Right lobe of liver (tissue), 6 donors: ENCODE data around the gene EXT2. TPM values are rescaled to one million over a fixed set of nuclear protein-coding genes. Genes with fewer than 3 reads are reported as not detected.
A peak's percentile ranks its signal among the peaks of the same experiment; 100 is the strongest.

Source experiments
- ATAC-seq, 4 donors: fragments of 200-7000 bp; cut with Tn5 transposase; one replicate each; pipeline ENCODE4 v1.9.1; 2020; ENCODE audit warnings: mild to moderate bottlenecking in 4 of 4, moderate library complexity in 4 of 4
- DNase-seq, 3 donors: peaks; one replicate each; pipeline ENCODE4 v3.0.0-alpha.2; 2020
- H3K27ac ChIP-seq, 3 donors: fragments of 200-600 bp; one replicate each; pipeline ENCODE4 v1.8.0; 2022
- H3K27me3 ChIP-seq, 2 donors: fragments of 200-600 bp; one replicate each; pipeline ENCODE4 v1.8.0; 2022
- H3K36me3 ChIP-seq, 4 donors: fragments of 200-600 bp; sonication (generic) in 1 of 4; one replicate each; pipeline versions ENCODE4 v1.5.1 to v1.8.0; 2017 to 2022; ENCODE audit warnings: control low read depth in 1 of 4
- H3K4me1 ChIP-seq, 4 donors: fragments of 200-600 bp; sonication (generic) in 1 of 4; one replicate each; pipeline versions ENCODE4 v1.5.1 to v1.8.0; 2017 to 2022; ENCODE audit warnings: control low read depth in 1 of 4
- H3K4me3 ChIP-seq, 3 donors: fragments of 200-600 bp; one replicate each; pipeline ENCODE4 v1.8.0; 2022
- H3K9me3 ChIP-seq, 4 donors: fragments of 200-600 bp; sonication (generic) in 1 of 4; one replicate each; pipeline versions ENCODE4 v1.5.1 to v1.8.0; 2017 to 2022; ENCODE audit warnings: control low read depth in 1 of 4
- POLR2A ChIP-seq: fragments of 450-650 bp; IDR thresholded peaks from one replicate; pipeline ENCODE4 v1.6.1; 2017; ENCODE audit warnings: antibody characterized with exemption, mild to moderate bottlenecking
- WGBS: methylation state at CpG from one replicate; pipeline ENCODE4 v1.1.6; 2018; ENCODE audit warnings: low coverage, low lambda C conversion rate; ENCODE audit not compliant: insufficient coverage; ENCODE audit errors: missing lambda C conversion rate; 5-methylcytosine and 5-hydroxymethylcytosine counted together
- intact Hi-C, 2 donors: fragments of 100-400 bp; cut with DNase I; formaldehyde crosslinking; loops; one replicate each; pipeline versions ENCODE4 v1.11.2 to v1.14.1; 2022
- total RNA-seq, 6 experiments: library from RNA; depleted of rRNA in 2 of 6; stranded (reverse); fragments of >200 nt in 2 of 6; fragmentation: NEBNext Ultra II Directional in 3 of 6; extraction: Animal tissue kit (Norgen Biotek cat#: 25700) in 3 of 6; gene quantifications; one replicate each; pipeline versions ENCODE4 v1.1.0 to v1.2.4, GENCODE V29; 2016 to 2023
- TF ChIP-seq, protein P1 (sequence below), 4 donors: fragments of 200-600 bp in 3 of 4; fragments of 450-650 bp in 1 of 4; IDR thresholded peaks; one replicate each; pipeline versions ENCODE4 v1.5.1 to v1.8.0; 2016 to 2022; ENCODE audit warnings: antibody characterized with exemption in 4 of 4, mild to moderate bottlenecking in 2 of 4
- donor health status: DM: no; HTN: yes; CAD: no.
- donor health status: DM: no; HTN: no; CAD: no.
- donor health status: DM: no; HTN: no; CAD: no.
- donor health status: DM: no; HTN: yes; CAD: no.
- donor health status: DM: no; HTN: yes; CAD: no.

The EXT2 gene
- total RNA-seq, 6 experiments from 2014 or later, result 21.9 to 31.3 (median 26.9) TPM

DNA sequence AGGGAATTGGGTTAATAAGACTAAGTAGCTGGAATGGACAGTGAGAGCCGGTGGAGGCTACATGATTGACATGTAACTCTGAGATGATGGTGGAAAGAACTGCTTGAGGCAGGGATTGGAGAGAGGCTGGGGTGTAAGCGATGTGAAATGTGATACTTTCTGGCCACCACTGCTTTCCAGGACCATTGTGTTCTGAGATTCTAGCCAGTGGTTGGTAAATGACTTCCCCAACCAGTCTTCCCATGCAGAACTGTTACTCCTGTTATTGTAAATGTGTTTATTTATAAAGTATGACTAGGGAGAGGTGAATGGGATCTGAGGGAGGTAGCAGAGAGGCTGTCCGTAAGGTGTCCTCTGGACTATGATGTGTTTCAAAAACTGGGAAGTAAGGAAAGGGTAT lies 18.1 kb downstream of the EXT2 start:
- TF ChIP-seq, protein P1, sequence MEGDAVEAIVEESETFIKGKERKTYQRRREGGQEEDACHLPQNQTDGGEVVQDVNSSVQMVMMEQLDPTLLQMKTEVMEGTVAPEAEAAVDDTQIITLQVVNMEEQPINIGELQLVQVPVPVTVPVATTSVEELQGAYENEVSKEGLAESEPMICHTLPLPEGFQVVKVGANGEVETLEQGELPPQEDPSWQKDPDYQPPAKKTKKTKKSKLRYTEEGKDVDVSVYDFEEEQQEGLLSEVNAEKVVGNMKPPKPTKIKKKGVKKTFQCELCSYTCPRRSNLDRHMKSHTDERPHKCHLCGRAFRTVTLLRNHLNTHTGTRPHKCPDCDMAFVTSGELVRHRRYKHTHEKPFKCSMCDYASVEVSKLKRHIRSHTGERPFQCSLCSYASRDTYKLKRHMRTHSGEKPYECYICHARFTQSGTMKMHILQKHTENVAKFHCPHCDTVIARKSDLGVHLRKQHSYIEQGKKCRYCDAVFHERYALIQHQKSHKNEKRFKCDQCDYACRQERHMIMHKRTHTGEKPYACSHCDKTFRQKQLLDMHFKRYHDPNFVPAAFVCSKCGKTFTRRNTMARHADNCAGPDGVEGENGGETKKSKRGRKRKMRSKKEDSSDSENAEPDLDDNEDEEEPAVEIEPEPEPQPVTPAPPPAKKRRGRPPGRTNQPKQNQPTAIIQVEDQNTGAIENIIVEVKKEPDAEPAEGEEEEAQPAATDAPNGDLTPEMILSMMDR (IDR thresholded peaks at IDR 0.05), result no peak
- no peak for TF ChIP-seq POLR2A
- no peaks in the 10 kb centered on the region for H3K4me1 ChIP-seq
- WGBS, result 100% methylated on average over 1 of the region's 3 CpGs
- no peaks in the 10 kb centered on the region for H3K27me3 ChIP-seq
- intact Hi-C loops, result loop anchor here in 1 of 2 donors (10.0 kb wide), 1 partner anchor 421 kb away; no protein-coding TSS in a partner anchor
- no peak for ATAC-seq
- no peaks in the 10 kb centered on the region for H3K9me3 ChIP-seq
- DNase-seq, result no peak
- no peak overlapping the region for H3K27ac ChIP-seq
- peaks cover 0 to 18% (median 5%) of the 10 kb centered on the region in 4 donors for H3K36me3 ChIP-seq
- H3K4me3 ChIP-seq, result no peak overlapping the region

GRCh38 chr11:44116234-44116830 lies 20.9 kb downstream of the EXT2 start:
- no peaks in the 10 kb centered on the region for H3K9me3 ChIP-seq
- H3K4me1 ChIP-seq, result no peaks in the 10 kb centered on the region
- intact Hi-C loops, result loop anchor here in 1 of 2 donors (10.0 kb wide), 1 partner anchor 418 kb away; no protein-coding TSS in a partner anchor
- peaks cover 0 to 18% (median 3%) of the 10 kb centered on the region in 4 donors for H3K36me3 ChIP-seq
- H3K27me3 ChIP-seq, result no peaks in the 10 kb centered on the region
- peak in 3 of 4 donors; percentile 15 to 40 (median 27) for ATAC-seq
- no peak for TF ChIP-seq POLR2A
- TF ChIP-seq, protein P1 (IDR thresholded peaks at IDR 0.05), result no peak
- WGBS, result 61% methylated on average over 3 of the region's 3 CpGs
- no peak for DNase-seq
- no peak overlapping the region for H3K4me3 ChIP-seq
- no peak overlapping the region for H3K27ac ChIP-seq

DNA sequence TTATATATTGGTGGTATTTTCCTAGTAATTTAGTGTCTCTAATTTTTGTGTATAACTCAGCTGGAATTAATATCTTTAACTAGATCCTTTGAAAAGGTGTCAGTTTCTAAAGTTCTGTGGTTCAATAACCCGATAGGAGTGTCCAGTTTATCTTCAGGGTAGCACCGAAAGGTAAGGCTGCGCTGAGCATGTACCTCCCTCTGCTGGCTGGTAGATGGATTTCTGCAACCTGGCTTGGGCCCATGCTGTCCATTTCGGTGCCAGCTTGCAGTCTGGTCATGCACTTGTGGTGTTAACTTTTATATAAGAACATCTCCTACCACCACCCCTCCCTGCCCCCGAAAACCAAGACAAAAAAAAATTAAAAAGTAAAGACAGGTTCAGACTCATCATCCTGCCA lies 24.7 kb downstream of the EXT2 start:
- peak in 1 of 3 donors; percentile 55 for DNase-seq
- ATAC-seq, result peak; percentile 62 to 68 (median 66)

GRCh38 chr11:44125598-44125997 lies 30.1 kb downstream of the EXT2 start:
- intact Hi-C loops, result no loop called here
- Histone ChIP-seq H3K27me3 (no peaks in the 10 kb centered on the region), H3K27ac (no peak overlapping the region), H3K36me3 (peaks cover 0 to 33% (median 2%) of the 10 kb centered on the region in 4 donors), H3K4me1 (no peaks in the 10 kb centered on the region), H3K4me3 (no peak overlapping the region), H3K9me3 (no peaks in the 10 kb centered on the region)
- TF ChIP-seq, protein P1 (IDR thresholded peaks at IDR 0.05), result no peak
- TF ChIP-seq POLR2A, result no peak
- ATAC-seq (no peak), DNase-seq (no peak)
- 77% methylated on average over 4 of the region's 4 CpGs for WGBS

More for the DNA sequence above, 24.7 kb downstream of the EXT2 start:
- Histone ChIP-seq H3K36me3 (peaks cover 0 to 13% (median 0%) of the 10 kb centered on the region in 4 donors), H3K4me1 (no peaks in the 10 kb centered on the region), H3K4me3 (no peak overlapping the region), H3K27me3 (no peaks in the 10 kb centered on the region), H3K9me3 (no peaks in the 10 kb centered on the region), H3K27ac (no peak overlapping the region)
- 86% methylated on average over 5 of the region's 5 CpGs for WGBS
- TF ChIP-seq POLR2A, result no peak
- TF ChIP-seq, protein P1 (IDR thresholded peaks at IDR 0.05), result peak; percentile 11 to 39 (median 26)
- intact Hi-C loops, result no loop called here
